GM12878 (cell line): Measurements from ENCODE around the gene AGAP3. TPM values are rescaled to one million over a fixed set of nuclear protein-coding genes. Genes with fewer than 3 reads are reported as not detected.
A peak's percentile ranks its signal among the peaks of the same experiment; 100 is the strongest.

Experiments
- ATAC-seq: fragments of 200-7000 bp; cut with Tn5 transposase; 3 replicates; pipeline ENCODE4 v1.9.1; 2020; ENCODE audit warnings: mild to moderate bottlenecking, moderate library complexity
- BruUV-seq: library from RNA; stranded (reverse); fragments of 400-500 nt; replicated peaks from 2 replicates; lab custom pipeline; 2021; lab: Mats Ljungman, UMichigan
- CTCF ChIA-PET: fragments of 300-600 bp; sonication (Branson Sonifier 250); formaldehyde crosslinking; extraction: SDS; loops from one replicate; lab custom pipeline; 2021; ENCODE audit warnings: inconsistent platforms; lab: Yijun Ruan, JAX
- POLR2A ChIA-PET: fragments of 350-600 bp; formaldehyde crosslinking; extraction: SDS; loops from one replicate; lab custom pipeline; 2021; ENCODE audit warnings: inconsistent platforms; lab: Charles Lee
- RAD21 ChIA-PET: fragments of 300-600 bp; sonication (Branson Sonifier 250); formaldehyde crosslinking; loops from one replicate; lab custom pipeline; 2023; ENCODE audit warnings: antibody characterized with exemption; ENCODE audit not compliant: unreplicated experiment; lab: Charles Lee
- SMC1A ChIA-PET: fragments of 300-600 bp; sonication (Branson Sonifier 250); formaldehyde crosslinking; loops from one replicate; lab custom pipeline; 2023; ENCODE audit not compliant: unreplicated experiment, uncharacterized antibody; lab: Charles Lee
- DNase-seq: peaks from one replicate; pipeline ENCODE4 v3.0.0-alpha.2; 2011; ENCODE audit warnings: low read depth, low spot score
- FAIRE-seq: peaks from 3 replicates; lab custom pipeline; 2011; peaks lifted over from hg19 to GRCh38; lab: Jason Lieb, UNC
- H2AFZ ChIP-seq: 2 replicates; pipeline ENCODE4 v1.6.0; 2011; ENCODE audit warnings: low read depth, low read length, control low read depth; ENCODE audit not compliant: control insufficient read depth
- H3K27ac ChIP-seq: 2 replicates; pipeline ENCODE4 v1.5.1; 2011; ENCODE audit warnings: control low read depth; ENCODE audit not compliant: control insufficient read depth, insufficient read depth
- H3K27me3 ChIP-seq, 2 experiments: replicated peaks in 1 of 2; 2 replicates each; pipeline versions ENCODE4 v1.6.0 to v1.6.1; 2011; ENCODE audit warnings: low read length in 1 of 2; ENCODE audit not compliant: control insufficient read depth in 2 of 2, insufficient read depth in 2 of 2
- H3K36me3 ChIP-seq, 2 experiments: 2 replicates each; pipeline ENCODE4 v1.5.1; 2011; ENCODE audit warnings: low read length in 1 of 2; ENCODE audit not compliant: control insufficient read depth in 2 of 2, insufficient read depth in 2 of 2
- H3K4me1 ChIP-seq: 2 replicates; pipeline ENCODE4 v1.6.1; 2011; ENCODE audit warnings: mild to moderate bottlenecking, low read length, moderate library complexity, mixed read lengths; ENCODE audit not compliant: control insufficient read depth, insufficient read depth
- H3K4me2 ChIP-seq: 2 replicates; pipeline ENCODE4 v1.6.0; 2011; ENCODE audit warnings: control low read depth; ENCODE audit not compliant: control insufficient read depth, insufficient read depth
- H3K4me3 ChIP-seq: fragments of 200-600 bp; sonication (generic); 2 replicates; pipeline ENCODE4 v1.5.1; 2016
- H3K79me2 ChIP-seq: 2 replicates; pipeline ENCODE4 v1.6.0; 2011; ENCODE audit warnings: low read length; ENCODE audit not compliant: control insufficient read depth, insufficient read depth
- H3K9ac ChIP-seq: 2 replicates; pipeline ENCODE4 v1.8.0; 2011; ENCODE audit warnings: low read length, control low read depth, mixed read lengths; ENCODE audit not compliant: control insufficient read depth, insufficient read depth
- H3K9me3 ChIP-seq: replicated peaks from 3 replicates; pipeline ENCODE4 v1.5.1; 2011; ENCODE audit warnings: mild to moderate bottlenecking, low read length; ENCODE audit not compliant: control insufficient read depth, insufficient read depth
- H4K20me1 ChIP-seq: 2 replicates; pipeline ENCODE4 v1.6.0; 2011; ENCODE audit not compliant: control insufficient read depth, insufficient read depth
- EGR1 ChIP-seq, 2 experiments: IDR thresholded peaks; 1 replicate in 1 of 2; 2 replicates in 1 of 2; pipeline ENCODE4 v1.6.1; 2011 to 2012; ENCODE audit warnings: low read depth in 2 of 2, low read length in 2 of 2, borderline replicate concordance in 1 of 2, mild to moderate bottlenecking in 1 of 2, moderate library complexity in 1 of 2
- MLLT1 ChIP-seq: fragments of 450-650 bp; IDR thresholded peaks from 2 replicates; pipeline ENCODE4 v1.6.1; 2016; ENCODE audit warnings: mild to moderate bottlenecking
- SMAD1 ChIP-seq: fragments of 450-650 bp; IDR thresholded peaks from 2 replicates; pipeline ENCODE4 v1.6.1; 2018; ENCODE audit warnings: mild to moderate bottlenecking, low read depth; ENCODE audit not compliant: partially characterized antibody
- WGBS: methylation state at CpG from one replicate; pipeline ENCODE4 v1.1.6; 2016; ENCODE audit warnings: low lambda C conversion rate; ENCODE audit not compliant: insufficient replicate concordance, insufficient coverage; ENCODE audit errors: missing lambda C conversion rate; 5-methylcytosine and 5-hydroxymethylcytosine counted together
- in situ Hi-C: fragments of 300-500 bp; cut with MboI; formaldehyde crosslinking; loops from 9 replicates; pipeline ENCODE4 v1.14.3; 2018; ENCODE audit warnings: mixed read lengths
- intact Hi-C: fragments of 100-400 bp; cut with micrococcal nuclease; formaldehyde crosslinking; loops from one replicate; pipeline ENCODE4 v1.14.2; 2022; ENCODE audit not compliant: unreplicated experiment
- polyA plus RNA-seq, 11 experiments: library from polyadenylated mRNA; depleted of rRNA in 4 of 11; unstranded in 6 of 11; stranded (reverse) in 5 of 11; fragments of >200 nt; fragmentation: Nextera tagmentation in 4 of 11; fragmentation: Illumina TruSeq in 1 of 11; extraction: Ambion mirVana in 4 of 11; extraction: Trizol in 1 of 11; gene quantifications; 1 replicate in 1 of 11; 2 replicates in 10 of 11; pipeline versions ENCODE4 v1.2.1 to v1.2.3, GENCODE V29; 2011 to 2016; ENCODE audit warnings: inconsistent platforms in 2 of 11, missing spikeins in 2 of 11, low read depth in 1 of 11
- total RNA-seq, 4 experiments: library from RNA; depleted of rRNA in 3 of 4; stranded (reverse); fragments of >200 nt in 3 of 4; fragmentation: Illumina TruSeq in 1 of 4; extraction: Trizol in 1 of 4; gene quantifications; 2 replicates each; pipeline versions ENCODE4 v1.2.1 to v1.2.3, GENCODE V29; 2013 to 2021

Gene AGAP3
- total and polyA plus RNA-seq, 10 of the 15 experiments (the other 5 are each of a cell fraction or from before 2014, with no cell fraction given) = 1.8 to 68.1 (median 15.7) TPM

- H4K20me1 ChIP-seq = no peaks in the 10 kb centered on the region; the same call in 1 of the 2 replicates
- H2AFZ ChIP-seq = 0 out of 2 replicates have a peak overlapping the region, but pooled peaks have one; percentile 1
- peak overlapping the region; percentile 100 for H3K4me2 ChIP-seq
- peak; percentile 58; the same call in 1 of the 2 replicates for TF ChIP-seq MLLT1
- TF ChIP-seq EGR1 (IDR thresholded peaks at IDR 0.05; ENCODE audit: borderline replicate concordance in 1 of 2, low read depth in 2 of 2, low read length in 2 of 2) = peak in 1 of 2 experiments; percentile 15; a peak in 1 of 3 replicates
- no peak for TF ChIP-seq SMAD1
- peaks cover 53% of the 10 kb centered on the region for H3K79me2 ChIP-seq
- WGBS = 69% methylated on average over 29 of the region's 42 CpGs
- ChIA-PET CTCF (interaction anchor here (1.2 to 1.9 kb wide), 2 partner anchors 9 to 49 kb away, joined by 3 to 5 read pairs; no protein-coding TSS in a partner anchor), SMC1A (interaction anchor here (0.8 kb wide), 1 partner anchor 23 kb away, joined by 3 read pairs; the partner anchor contains the start of gene SLC4A2), RAD21 (no interaction called here), POLR2A (interaction anchor here (0.6 to 1.7 kb wide), 3 partner anchors 24 to 299 kb away, joined by 4 to 9 read pairs (median 4); partner anchors contain the start of genes ABCF2 and SLC4A2)
- peak overlapping the region; percentile 65 for H3K9ac ChIP-seq
- no peaks in the 10 kb centered on the region for H3K27me3 ChIP-seq
- no peaks in the 10 kb centered on the region for H3K9me3 ChIP-seq
- FAIRE-seq (no peak), ATAC-seq (no peak), DNase-seq (no peak)
- intact Hi-C loops (loop anchor here (2.0 kb wide), 1 partner anchor 54 kb away; the partner anchor contains the start of gene ABCB8), in situ Hi-C loops (no loop called here)
- H3K4me3 ChIP-seq = peak overlapping the region; percentile 83
- BruUV-seq = TSS peak; percentile 43
- H3K27ac ChIP-seq = peak overlapping the region; percentile 70
- H3K4me1 ChIP-seq = peaks cover 31% of the 10 kb centered on the region
- no peaks in the 10 kb centered on the region; a peak in 2 of 4 replicates for H3K36me3 ChIP-seq
These were observed 3.9 kb upstream of the AGAP3 start for GRCh38 chr7:151082141-151083070.
